Liver (tissue), 3 donors: ENCODE results near the gene NOP9.
"Not testable (repeated sequence)": the region's sequence is repeated elsewhere in the genome, so short reads cannot be mapped to it uniquely, and the experiment has no call there.

Experiments
- ATF3 ChIP-seq: IDR thresholded peaks from 2 replicates; pipeline ENCODE4 v1.6.1; 2016; ENCODE audit warnings: antibody characterized with exemption
- CTCF ChIP-seq: fragments of 150-350 bp; IDR thresholded peaks from 2 replicates; pipeline ENCODE4 v1.5.1; 2017; ENCODE audit warnings: improper control_type of control experiment, low read depth, low read length; ENCODE audit not compliant: missing input control
- GABPA ChIP-seq, 2 donors: IDR thresholded peaks in 1 of 2; conservative IDR thresholded peaks in 1 of 2; 2 replicates each; pipeline ENCODE4 v1.6.1; 2016; ENCODE audit warnings: antibody characterized with exemption in 2 of 2, mild to moderate bottlenecking in 1 of 2, moderate library complexity in 1 of 2
- JUND ChIP-seq, 2 donors: IDR thresholded peaks; 2 replicates each; pipeline ENCODE4 v1.6.1; 2016; ENCODE audit warnings: antibody characterized with exemption in 2 of 2
- MAX ChIP-seq: IDR thresholded peaks from 2 replicates; pipeline ENCODE4 v1.6.1; 2016; ENCODE audit warnings: antibody characterized with exemption
- RAD21 ChIP-seq, 2 donors: IDR thresholded peaks; 2 replicates each; pipeline ENCODE4 v1.6.1; 2016; ENCODE audit warnings: antibody characterized with exemption in 2 of 2, mild to moderate bottlenecking in 2 of 2
- YY1 ChIP-seq: IDR thresholded peaks from 2 replicates; pipeline ENCODE4 v1.6.1; 2016; ENCODE audit warnings: antibody characterized with exemption, mild to moderate bottlenecking
- ZBTB33 ChIP-seq: IDR thresholded peaks from 2 replicates; pipeline ENCODE4 v1.6.1; 2016; ENCODE audit warnings: antibody characterized with exemption
- TF ChIP-seq, protein P1 (sequence below): IDR thresholded peaks from 2 replicates; pipeline ENCODE4 v1.6.1; 2016; ENCODE audit warnings: antibody characterized with exemption, mild to moderate bottlenecking
- donor health status: healthy.
- donor health status: healthy.

GRCh38 chr14:24327914-24328313, 28.3 kb downstream of the NOP9 start:
- TF ChIP-seq CTCF = peak; percentile 31
- TF ChIP-seq, protein P1, sequence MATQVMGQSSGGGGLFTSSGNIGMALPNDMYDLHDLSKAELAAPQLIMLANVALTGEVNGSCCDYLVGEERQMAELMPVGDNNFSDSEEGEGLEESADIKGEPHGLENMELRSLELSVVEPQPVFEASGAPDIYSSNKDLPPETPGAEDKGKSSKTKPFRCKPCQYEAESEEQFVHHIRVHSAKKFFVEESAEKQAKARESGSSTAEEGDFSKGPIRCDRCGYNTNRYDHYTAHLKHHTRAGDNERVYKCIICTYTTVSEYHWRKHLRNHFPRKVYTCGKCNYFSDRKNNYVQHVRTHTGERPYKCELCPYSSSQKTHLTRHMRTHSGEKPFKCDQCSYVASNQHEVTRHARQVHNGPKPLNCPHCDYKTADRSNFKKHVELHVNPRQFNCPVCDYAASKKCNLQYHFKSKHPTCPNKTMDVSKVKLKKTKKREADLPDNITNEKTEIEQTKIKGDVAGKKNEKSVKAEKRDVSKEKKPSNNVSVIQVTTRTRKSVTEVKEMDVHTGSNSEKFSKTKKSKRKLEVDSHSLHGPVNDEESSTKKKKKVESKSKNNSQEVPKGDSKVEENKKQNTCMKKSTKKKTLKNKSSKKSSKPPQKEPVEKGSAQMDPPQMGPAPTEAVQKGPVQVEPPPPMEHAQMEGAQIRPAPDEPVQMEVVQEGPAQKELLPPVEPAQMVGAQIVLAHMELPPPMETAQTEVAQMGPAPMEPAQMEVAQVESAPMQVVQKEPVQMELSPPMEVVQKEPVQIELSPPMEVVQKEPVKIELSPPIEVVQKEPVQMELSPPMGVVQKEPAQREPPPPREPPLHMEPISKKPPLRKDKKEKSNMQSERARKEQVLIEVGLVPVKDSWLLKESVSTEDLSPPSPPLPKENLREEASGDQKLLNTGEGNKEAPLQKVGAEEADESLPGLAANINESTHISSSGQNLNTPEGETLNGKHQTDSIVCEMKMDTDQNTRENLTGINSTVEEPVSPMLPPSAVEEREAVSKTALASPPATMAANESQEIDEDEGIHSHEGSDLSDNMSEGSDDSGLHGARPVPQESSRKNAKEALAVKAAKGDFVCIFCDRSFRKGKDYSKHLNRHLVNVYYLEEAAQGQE = not testable (repeated sequence)
- TF ChIP-seq GABPA (IDR thresholded peaks at IDR 0.05 in 1 of 2, conservative IDR thresholded peaks at IDR 0.05 in 1 of 2); MAX; JUND (IDR thresholded peaks at IDR 0.05); ATF3; ZBTB33; YY1: not testable (repeated sequence)
- TF ChIP-seq RAD21 (IDR thresholded peaks at IDR 0.05) = peak; percentile 54 to 67
